ENCODE data around the gene CD99L2. TPM values are rescaled to one million over a fixed set of nuclear protein-coding genes. Genes with fewer than 3 reads are reported as not detected.

CD99L2 gene
- total RNA-seq, 1 experiment from 2014 or later = 43.3 TPM

DNA sequence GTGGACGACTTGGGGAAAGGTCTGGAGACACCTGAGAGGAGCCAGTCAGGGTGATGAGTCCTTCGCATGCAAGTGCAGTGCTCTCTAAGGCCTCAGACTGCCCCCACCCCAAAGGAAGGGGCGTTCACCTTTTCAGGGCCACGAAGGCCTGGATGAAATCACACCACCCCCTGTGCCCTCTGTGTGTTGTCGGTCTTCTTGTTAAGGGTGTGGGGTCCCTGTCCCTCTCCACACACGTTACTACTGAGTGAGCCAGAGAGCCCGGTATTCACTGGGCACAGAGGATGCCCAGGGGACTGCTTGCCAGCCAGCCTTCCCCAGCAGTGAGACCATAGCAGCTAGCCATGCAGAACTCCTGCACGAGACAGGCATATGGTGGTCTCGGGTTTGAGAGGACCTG is 133.2 kb downstream of the CD99L2 start:
- no peak for DNase-seq (ENCODE audit: low spot score)

- no peak for DNase-seq (ENCODE audit: low spot score)
Observed at GRCh38 chrX:150763810-150764209, 134.7 kb downstream of the CD99L2 start.

- DNase-seq (ENCODE audit: low spot score) = no peak
Observed at GRCh38 chrX:150763303-150763797, 135.1 kb downstream of the CD99L2 start.

GRCh38 chrX:150762258-150763165 is 136.0 kb downstream of the CD99L2 start:
- no peak for DNase-seq (ENCODE audit: low spot score)

DNA sequence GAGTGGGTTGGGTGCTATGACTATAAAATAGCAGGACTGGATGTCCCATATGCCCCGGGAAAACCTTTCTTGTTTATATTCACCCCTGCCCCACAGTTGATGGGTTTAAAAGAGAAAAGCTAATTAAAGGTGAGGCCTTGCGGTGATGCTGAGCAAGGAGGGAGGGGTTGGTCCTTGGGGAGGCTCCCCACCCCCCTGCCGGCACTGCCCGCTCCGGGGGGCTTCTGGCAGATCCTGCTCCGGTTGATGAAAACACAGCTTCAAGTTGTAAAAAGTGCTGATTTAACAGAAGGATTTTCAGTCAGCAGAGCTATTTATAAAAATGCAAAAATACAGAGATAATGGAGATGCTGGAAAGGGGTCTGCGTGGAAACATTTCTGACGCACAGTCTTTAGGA is 136.7 kb downstream of the CD99L2 start:
- DNase-seq (ENCODE audit: low spot score) = no peak

- DNase-seq (ENCODE audit: low spot score) = no peak
Observed at GRCh38 chrX:150761176-150761818, 137.2 kb downstream of the CD99L2 start.

GRCh38 chrX:150759568-150760416 is 138.7 kb downstream of the CD99L2 start:
- DNase-seq (ENCODE audit: low spot score) = no peak

- no peak for DNase-seq (ENCODE audit: low spot score)
Observed at GRCh38 chrX:150757371-150757770, 141.1 kb downstream of the CD99L2 start.

GRCh38 chrX:150753968-150754367 is 144.5 kb downstream of the CD99L2 start:
- no peak for DNase-seq (ENCODE audit: low spot score)

GRCh38 chrX:150753357-150753756 is 145.1 kb downstream of the CD99L2 start:
- DNase-seq (ENCODE audit: low spot score) = no peak

DNA sequence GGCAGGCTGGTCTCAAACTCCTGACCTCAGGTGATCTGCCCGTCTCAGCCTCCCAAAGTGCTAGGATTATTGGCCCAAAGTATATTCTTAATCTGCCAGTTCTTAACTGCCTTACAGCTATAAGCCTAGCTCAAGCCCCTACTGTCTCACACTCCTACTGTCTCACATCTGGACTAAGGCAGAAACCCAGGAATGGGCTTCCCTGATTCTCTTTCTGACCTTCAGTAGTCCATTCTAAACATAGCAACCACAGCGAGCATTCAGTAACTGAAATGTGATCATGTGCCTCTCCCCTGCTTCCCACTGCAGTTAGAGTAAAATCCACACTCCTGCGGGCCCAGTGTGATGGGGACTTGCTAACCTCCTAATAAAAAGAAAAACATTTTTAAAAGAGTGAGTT is 146.3 kb downstream of the CD99L2 start:
- no peak for DNase-seq (ENCODE audit: low spot score)

DNA sequence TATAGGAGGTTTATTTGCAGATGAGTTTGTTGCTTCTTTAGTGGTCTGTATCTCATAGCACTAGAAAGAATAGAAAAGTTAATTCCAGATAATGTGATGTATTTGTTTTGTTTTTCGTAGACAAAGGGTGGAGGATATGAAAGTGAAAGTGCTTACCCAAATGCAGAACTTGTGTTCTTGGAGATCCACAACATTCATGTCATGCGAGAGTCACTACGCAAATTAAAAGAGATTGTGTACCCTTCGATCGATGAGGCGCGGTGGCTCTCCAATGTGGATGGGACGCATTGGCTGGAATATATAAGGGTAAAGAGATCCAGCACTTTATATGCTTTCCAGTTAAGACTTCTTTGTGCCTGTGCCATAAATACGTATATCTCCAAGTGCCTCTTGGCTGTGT is 162.0 kb downstream of the CD99L2 start:
- no peak for DNase-seq (ENCODE audit: low spot score)

DNA sequence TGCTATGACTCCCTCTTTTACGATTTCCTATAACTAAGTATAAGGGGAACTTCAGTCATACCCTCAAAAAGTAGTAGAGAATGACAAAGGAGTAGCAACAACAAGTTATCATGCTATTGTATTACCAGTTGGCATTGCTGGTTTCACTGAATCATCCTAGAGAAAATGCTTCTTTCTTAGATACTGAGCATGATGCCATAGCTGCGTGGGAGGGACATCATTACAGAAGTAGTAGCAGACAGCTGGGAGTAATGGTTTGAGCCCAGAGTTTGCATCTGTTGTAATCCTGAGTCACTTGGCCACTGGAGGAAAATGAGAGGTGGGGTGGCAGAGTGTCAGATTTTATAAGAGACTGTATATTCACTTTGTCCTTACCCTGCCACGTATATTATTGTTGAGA is 166.7 kb downstream of the CD99L2 start:
- peak; percentile 59 for DNase-seq (ENCODE audit: low spot score)

DNA sequence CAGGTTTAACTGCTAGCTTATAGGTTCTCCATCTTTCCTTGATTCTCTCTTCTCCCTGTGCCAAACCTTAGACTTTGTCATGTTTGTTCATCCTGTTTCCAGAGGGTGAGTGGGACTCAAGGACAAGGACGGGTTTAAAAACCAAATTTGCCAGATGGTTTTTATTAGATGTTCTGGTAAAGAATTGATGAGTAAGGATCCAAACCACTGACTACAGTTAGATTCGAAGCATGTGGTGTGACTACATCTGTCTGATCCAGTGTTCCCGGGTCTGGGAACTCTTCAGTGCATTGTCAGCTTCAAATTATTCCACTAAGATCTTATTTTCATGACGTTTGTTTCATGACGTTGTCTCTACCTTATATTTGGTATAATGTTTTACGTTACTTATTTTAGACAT is 167.7 kb downstream of the CD99L2 start:
- DNase-seq (ENCODE audit: low spot score) = no peak

GRCh38 chrX:150729956-150730355 is 168.5 kb downstream of the CD99L2 start:
- no peak for DNase-seq (ENCODE audit: low spot score)

DNA sequence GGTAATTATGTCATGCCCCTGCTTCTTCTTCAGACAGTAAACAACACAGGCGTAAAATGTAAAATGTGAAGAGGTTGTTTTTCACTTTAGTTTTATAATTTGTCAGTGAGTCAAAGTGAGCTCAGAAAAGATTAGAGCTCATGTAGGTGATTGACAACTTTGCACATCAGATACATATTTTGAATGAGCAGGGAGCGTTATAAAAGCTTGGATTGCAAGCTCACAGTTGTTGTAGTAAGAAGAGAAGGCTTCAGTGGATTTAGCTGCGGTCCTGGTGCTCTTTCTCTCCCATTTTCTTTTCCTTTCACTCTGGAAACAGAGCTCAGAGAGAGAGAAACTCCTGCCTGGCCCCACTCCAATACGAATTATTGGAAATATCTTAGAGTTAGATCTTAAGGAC is 178.8 kb downstream of the CD99L2 start:
- no peak for DNase-seq (ENCODE audit: low spot score)

Other genes starting within 250 kb of the CD99L2 start
- gene MTMR1, start 205.3 kb downstream of the CD99L2 start, total RNA-seq (2014; rRNA removed; shearing (Covaris generic)) = 11.3 and 13.8 TPM in 2 replicates
- gene HMGB3, start 84.7 kb upstream of the CD99L2 start, total RNA-seq (2014; rRNA removed; shearing (Covaris generic)) = 93.6 and 108 TPM in 2 replicates